ENCODE results near the gene WDR73.

WDR73 gene

DNA sequence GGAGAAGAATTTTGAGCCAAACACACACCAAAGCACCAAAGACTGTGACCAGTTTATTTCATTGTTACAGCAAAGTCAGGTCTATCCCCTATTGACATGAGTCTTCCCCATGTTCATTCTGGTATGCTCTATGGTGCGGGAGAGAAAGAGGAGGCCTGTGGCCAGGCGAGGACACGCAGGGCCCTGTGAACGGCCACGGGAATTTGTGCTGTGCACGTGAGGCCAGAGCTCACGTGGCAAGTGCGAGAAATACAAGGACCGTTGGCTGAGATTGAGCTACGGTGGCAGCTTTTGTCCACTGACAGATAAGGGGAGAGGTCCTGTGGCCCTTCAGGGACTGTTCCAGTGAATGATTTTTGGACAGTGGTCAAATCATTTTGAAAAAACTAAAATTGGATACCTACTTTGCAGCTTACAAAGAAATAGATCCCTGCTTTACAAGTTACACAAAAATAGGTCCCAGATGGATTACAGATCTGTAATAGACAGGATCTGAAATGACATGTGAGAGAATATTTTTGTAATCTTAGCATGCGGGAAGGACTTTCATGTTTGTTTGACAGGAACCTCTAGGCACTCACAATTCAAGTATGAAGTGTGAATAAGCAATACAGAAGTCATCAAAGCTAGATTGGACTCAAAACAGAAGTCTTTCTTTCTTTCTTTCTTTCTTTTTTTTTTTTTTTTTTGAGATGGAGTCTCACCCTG lies 44.1 kb downstream of the WDR73 start:
- DNase-seq (ENCODE audit: low read depth): no peak

- DNase-seq (ENCODE audit: low read depth): no peak
Measured at GRCh38 chr15:84608707-84609284, 45.3 kb downstream of the WDR73 start.

- no peak for DNase-seq (ENCODE audit: low read depth)
Measured at GRCh38 chr15:84606653-84607120, 47.4 kb downstream of the WDR73 start.

DNA sequence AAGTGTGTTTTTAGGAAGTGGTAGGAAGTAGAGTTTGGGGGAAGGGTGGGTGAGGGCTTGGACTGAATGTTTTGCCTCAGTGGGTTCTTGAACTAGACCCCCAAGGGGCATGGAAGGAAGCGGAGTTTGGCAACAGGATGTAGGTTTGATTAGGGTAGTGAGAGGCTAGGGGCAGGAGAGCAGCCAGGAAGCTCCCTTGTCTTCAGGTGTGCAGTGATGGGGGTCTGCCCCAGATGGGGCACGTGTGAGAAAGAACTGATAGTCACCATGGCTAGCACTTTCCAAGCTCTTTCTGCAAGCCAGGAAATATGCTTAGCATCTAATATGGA lies 48.6 kb downstream of the WDR73 start:
- no peak for DNase-seq (ENCODE audit: low read depth)

GRCh38 chr15:84604826-84605553 lies 49.1 kb downstream of the WDR73 start:
- no peak for DNase-seq (ENCODE audit: low read depth)

DNA sequence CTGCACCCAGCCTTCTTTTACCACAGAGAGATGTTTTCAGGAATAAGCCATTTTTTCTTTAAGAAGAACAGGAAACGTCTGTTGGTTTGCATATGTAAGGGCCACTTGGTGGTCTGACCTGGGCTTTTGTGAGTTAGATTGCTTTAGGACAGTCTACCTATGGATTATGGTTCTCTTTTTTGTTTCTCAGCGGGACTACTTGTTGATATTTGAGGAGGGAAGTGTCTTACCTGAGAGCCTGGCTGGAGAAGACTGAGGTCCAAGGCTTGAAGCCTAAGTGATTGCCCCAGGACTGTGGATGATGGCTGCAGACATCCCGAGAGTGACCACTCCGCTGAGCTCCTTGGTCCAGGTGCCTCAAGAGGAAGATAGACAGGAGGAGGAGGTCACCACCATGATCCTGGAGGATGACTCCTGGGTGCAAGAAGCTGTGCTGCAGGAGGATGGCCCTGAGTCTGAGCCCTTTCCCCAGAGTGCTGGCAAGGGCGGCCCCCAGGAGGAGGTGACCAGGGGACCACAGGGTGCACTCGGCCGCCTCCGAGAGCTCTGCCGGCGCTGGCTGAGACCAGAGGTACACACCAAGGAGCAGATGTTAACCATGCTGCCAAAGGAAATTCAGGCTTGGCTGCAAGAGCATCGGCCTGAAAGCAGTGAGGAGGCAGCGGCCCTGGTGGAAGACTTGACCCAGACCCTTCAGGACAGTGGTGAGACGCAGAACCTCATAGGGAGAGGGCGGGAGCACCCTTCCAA lies 50.3 kb downstream of the WDR73 start:
- no peak for DNase-seq (ENCODE audit: low read depth)

DNA sequence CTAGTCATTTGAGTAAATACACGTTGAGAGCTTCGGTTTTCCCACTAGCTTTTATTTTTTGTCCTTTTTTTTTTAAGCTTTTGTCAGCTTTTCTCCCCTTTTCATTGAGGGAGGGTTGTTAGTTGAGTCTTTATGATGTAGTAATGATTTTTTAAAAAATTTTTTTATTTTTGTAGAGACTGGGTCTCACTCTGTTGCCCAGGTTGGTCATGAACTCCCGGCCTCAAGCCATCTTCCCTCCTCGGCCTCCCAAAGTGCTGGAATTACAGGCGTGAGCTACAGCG lies 52.6 kb downstream of the WDR73 start:
- no peak for DNase-seq (ENCODE audit: low read depth)

DNA sequence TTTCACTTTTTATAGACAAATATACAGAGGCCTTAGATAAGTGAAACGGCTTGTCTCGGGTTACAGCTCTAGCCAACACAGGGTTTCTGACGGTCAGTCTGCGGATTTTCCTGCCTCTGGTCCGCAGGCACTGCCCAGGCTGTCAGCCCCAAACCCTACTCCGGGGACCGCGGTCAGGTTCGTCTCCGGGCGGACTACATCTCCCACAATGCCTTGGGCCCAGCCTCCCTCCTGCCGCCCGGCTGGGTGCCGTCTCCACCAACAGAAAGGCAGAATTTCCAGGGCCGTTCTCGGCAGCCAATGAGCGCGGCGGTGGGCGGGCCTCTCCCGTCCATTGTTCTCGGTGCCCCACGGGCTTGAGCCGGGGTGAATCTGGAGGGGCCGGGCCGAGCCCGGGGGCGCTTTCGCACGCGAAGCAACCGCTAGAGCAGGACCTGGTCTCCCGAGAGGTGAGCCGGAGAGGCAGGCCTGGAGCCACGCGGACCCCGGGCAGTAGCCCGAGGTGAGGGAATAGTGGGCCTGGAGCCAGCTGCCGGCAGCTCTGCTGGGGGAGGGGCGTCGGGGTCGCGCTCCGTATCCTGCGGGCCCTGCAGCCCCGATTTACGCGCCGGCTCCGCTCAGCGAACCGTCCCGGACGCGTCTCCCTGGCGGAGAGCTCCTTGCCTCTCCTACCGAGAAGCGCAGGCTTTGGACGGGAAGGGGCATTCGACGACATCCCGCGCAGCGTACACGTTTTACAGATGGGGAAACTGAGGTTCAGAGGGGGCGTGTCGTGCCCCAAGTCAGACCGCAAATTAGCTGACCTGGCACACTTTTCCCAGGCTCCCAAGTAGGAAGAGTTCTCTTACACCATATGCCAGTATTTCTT lies 53.2 kb downstream of the WDR73 start, which contains the start of gene ZSCAN2:
ZSCAN2 (plus strand) TSS at position 323 of the 868 bp plus-strand sequence. CDS start 2,919 bp downstream, outside the sequence.
- peak; percentile 89 for DNase-seq (ENCODE audit: low read depth)

DNA sequence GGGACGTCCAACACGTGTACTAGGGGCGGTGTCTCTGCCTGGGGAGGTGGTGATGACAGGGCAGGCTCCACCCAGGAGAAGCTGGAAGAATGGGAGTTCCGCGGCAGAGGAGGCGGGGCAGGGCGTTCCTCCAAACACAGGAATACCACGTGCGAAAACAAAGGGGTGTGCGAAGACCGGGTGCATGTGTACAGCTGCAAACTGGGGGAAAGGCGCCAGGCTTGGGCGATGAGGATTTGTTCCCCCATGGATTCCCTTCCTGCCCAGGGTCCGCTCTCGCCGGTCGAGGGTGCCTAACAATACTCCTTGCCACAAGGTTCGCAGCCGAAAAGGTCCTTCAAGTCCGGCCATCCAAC lies 53.8 kb downstream of the WDR73 start:
- DNase-seq (ENCODE audit: low read depth): peak; percentile 62

DNA sequence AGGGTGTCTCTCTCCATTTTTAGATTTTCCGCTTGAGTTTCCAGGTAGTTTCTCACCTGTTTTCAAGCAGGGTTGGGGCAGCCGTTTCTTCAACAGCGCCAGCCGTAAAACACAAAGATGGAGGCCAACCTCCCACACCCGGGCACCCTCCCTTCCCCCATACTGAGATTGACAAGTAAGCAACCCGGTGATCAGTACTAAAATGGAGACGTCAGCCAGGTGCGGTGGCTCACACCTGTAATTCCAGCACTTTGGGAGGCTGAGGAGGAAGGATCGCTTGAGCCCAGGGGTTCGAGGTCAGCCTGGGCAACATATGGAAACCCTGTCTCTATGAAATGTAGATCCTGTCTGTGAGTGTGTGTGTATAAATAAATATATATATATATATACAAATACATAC lies 54.2 kb downstream of the WDR73 start:
- no peak for DNase-seq (ENCODE audit: low read depth)

GRCh38 chr15:84598993-84599392 lies 55.1 kb downstream of the WDR73 start:
- no peak for DNase-seq (ENCODE audit: low read depth)

- DNase-seq (ENCODE audit: low read depth): peak; percentile 9
Measured at GRCh38 chr15:84598250-84598649, 55.8 kb downstream of the WDR73 start.

GRCh38 chr15:84597296-84597695 lies 56.8 kb downstream of the WDR73 start:
- no peak for DNase-seq (ENCODE audit: low read depth)

DNA sequence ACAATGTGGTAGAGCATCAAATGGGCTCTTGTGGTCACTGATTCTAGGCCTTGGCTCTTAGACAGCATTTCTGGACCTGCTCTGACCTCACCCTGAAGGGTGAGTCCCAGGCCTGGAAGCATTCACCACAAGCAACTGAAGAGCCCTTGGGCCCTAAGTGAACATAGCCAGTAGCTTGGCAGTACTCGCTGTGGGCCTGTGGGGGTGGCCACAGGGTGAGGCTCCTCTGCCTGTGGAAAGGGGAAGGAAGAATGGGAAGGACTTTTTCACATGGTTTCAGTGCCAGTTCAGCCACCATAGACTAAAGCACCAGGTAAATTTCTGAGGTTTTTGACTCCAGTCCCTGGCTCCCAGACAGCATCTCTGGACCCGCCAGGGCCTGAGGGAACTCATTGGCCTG lies 58.4 kb downstream of the WDR73 start:
- DNase-seq (ENCODE audit: low read depth): no peak

DNA sequence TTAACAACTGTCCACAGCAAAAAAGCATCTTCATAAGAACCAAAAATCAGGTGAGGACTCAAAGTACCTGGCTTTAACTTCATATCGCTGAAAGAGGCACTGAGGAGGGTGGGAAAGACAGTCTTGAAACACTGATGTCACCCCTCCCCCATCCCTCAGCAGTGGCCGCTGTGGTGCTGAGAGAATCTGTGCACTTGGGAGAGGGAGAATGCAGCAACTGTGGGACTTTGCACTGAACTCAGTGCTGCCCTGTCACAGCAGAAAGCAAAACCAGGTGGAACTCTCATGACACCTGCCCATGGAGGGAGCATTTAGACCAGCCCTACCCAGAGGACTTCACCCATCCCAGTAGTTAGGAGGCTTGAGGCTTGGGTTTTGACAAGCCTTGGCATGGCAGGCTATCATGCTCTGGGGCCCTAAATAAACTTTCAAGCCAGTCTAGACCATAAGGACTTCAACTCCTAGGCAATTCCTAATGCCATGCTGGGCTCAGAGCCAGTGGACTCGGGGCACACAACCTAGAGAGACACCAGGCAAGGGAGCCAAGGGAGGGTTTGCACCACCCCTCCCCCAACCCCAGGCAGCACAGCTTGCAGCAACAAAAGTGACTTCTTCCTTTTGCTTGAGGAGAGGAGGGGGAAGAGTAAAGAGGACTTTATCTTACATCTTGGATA lies 59.3 kb downstream of the WDR73 start:
- no peak for DNase-seq (ENCODE audit: low read depth)

GRCh38 chr15:84591815-84592214 lies 62.3 kb downstream of the WDR73 start:
- no peak for DNase-seq (ENCODE audit: low read depth)

DNA sequence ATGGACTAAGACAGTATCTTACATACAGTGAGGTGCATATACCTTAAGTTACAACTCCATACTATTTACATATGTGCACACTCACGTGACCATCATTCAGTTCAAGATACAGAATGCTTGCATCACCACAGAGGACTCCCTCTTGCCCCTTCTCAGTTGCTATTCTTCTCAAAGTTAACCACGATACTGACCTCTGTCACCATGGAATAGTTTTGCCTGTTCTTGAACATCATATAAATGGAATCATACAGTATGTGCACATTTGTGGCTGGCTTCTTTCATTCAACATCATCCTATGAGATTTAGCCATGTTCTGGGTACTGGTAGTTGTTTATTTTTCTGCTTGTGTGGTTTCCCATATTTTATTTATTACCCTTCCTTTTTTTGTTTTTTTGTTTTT lies 63.7 kb downstream of the WDR73 start:
- no peak for DNase-seq (ENCODE audit: low read depth)
